Ovary (tissue), 9 donors: ENCODE results near the gene VARS2. TPM values are rescaled to one million over a fixed set of nuclear protein-coding genes. Genes with fewer than 3 reads are reported as not detected.

Experiments
- DNase-seq, 5 donors: peaks; one replicate each; pipeline ENCODE4 v3.0.0-alpha.2; 2019 to 2020
- H3K27ac ChIP-seq, 2 donors: fragments of 200-600 bp; one replicate each; pipeline versions ENCODE4 v1.5.1 to v1.8.0; 2019 to 2022
- H3K27me3 ChIP-seq: fragments of 200-600 bp; one replicate; pipeline ENCODE4 v1.8.0; 2022
- H3K36me3 ChIP-seq: fragments of 200-600 bp; sonication (generic); one replicate; pipeline ENCODE4 v1.5.1; 2019
- H3K4me1 ChIP-seq: one replicate; pipeline ENCODE4 v1.8.1; 2013; ENCODE audit warnings: mild to moderate bottlenecking, moderate library complexity; ENCODE audit not compliant: insufficient read depth
- H3K4me3 ChIP-seq: fragments of 200-600 bp; sonication (generic); one replicate; pipeline ENCODE4 v1.5.1; 2017
- H3K9me3 ChIP-seq, 2 donors: fragments of 200-600 bp in 1 of 2; sonication (generic) in 1 of 2; one replicate each; pipeline versions ENCODE4 v1.5.1 to v1.8.1; 2013 to 2019; ENCODE audit warnings: mild to moderate bottlenecking in 1 of 2, moderate library complexity in 1 of 2
- EP300 ChIP-seq: sonication (generic); formaldehyde crosslinking; IDR thresholded peaks from one replicate; pipeline ENCODE4 v1.6.1; 2017; ENCODE audit warnings: antibody characterized with exemption
- POLR2A ChIP-seq: fragments of 450-650 bp; IDR thresholded peaks from one replicate; pipeline ENCODE4 v1.6.1; 2017; ENCODE audit warnings: antibody characterized with exemption, mild to moderate bottlenecking, moderate library complexity
- WGBS, 3 donors: extraction: QIAGEN DNeasy Blood & Tissue Kit in 1 of 3; methylation state at CpG; one replicate each; pipeline versions ENCODE4 v1.1.5 to v1.1.7; 2013 to 2017; 5-methylcytosine and 5-hydroxymethylcytosine counted together
- intact Hi-C, 4 donors: fragments of 100-400 bp; cut with DNase I; formaldehyde crosslinking; loops; one replicate each; pipeline versions ENCODE4 v1.11.0 to v1.15.1; 2022 to 2023
- microRNA-seq, 3 donors: library from miRNA; unstranded; fragments of <30 nt; microRNA quantifications; one replicate each; pipeline versions ENCODE4 to v1.2.0, GENCODE V29; 2019 to 2020
- polyA plus RNA-seq, 2 donors: library from polyadenylated mRNA; stranded (reverse); fragments of 200-250 nt in 1 of 2; fragments of 350-450 nt in 1 of 2; fragmentation: Illumina TruSeq in 1 of 2; extraction: RNeasy Lipid Tissue Mini Kit (QIAGEN cat#74804) in 1 of 2; gene quantifications; one replicate each; pipeline ENCODE4 v1.2.3, GENCODE V29; 2013 to 2014
- small RNA-seq: library from RNA; depleted of rRNA; stranded (forward); fragments of <200 nt; gene quantifications from one replicate; pipeline ENCODE3, GENCODE V24; 2016
- total RNA-seq, 7 donors: library from RNA; depleted of rRNA in 2 of 7; stranded (reverse); fragments of >200 nt in 2 of 7; fragmentation: NEBNext Ultra II Directional in 3 of 7; extraction: Animal tissue kit (Norgen Biotek cat#: 25700) in 3 of 7; gene quantifications; one replicate each; pipeline versions ENCODE4 v1.1.0 to v1.2.4, GENCODE V29; 2016 to 2023
- TF ChIP-seq, protein P1 (sequence below), 3 donors: fragments of 450-650 bp in 2 of 3; fragments of 200-600 bp in 1 of 3; IDR thresholded peaks; one replicate each; pipeline versions ENCODE4 v1.5.1 to v1.8.0; 2016 to 2022; ENCODE audit warnings: antibody characterized with exemption in 3 of 3, mild to moderate bottlenecking in 1 of 3
- donor health status: DM: no; HTN: no; CAD: no; lungs with moderate emphysema.
- donor health status: DM: no; HTN: no; CAD: no.
- donor health status: Bipolar disorder and iron deficiency.
- donor health status: DM: yes; HTN: yes; CAD: no.
- donor health status: DM: no; HTN: no; CAD: no.
- donor health status: DM: yes; HTN: yes; CAD: no.

The VARS2 gene
- total and polyA plus RNA-seq, 9 donors, result 6.7 to 32.3 (median 19.8) TPM

DNA sequence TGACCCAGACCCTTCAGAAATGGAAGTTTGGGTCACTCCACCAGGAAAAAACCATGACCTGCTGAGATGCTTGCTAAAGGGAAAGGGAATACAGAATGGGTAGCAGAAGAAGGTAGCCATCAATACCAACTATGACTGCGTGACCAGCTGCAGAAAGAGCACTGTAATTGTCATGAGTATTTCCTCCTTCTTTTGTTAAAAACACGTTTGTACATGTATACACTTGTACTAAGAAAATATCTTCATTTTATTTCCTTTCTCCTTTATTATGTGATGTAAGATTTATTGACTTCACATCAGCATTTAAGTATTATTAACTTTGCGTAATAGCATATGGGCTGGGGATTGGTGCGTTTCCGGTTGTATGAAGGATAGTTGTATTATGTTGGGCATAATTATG is 56.9 kb downstream of the VARS2 start:
- no peak for DNase-seq
- no peak for TF ChIP-seq POLR2A
- TF ChIP-seq, protein P1, sequence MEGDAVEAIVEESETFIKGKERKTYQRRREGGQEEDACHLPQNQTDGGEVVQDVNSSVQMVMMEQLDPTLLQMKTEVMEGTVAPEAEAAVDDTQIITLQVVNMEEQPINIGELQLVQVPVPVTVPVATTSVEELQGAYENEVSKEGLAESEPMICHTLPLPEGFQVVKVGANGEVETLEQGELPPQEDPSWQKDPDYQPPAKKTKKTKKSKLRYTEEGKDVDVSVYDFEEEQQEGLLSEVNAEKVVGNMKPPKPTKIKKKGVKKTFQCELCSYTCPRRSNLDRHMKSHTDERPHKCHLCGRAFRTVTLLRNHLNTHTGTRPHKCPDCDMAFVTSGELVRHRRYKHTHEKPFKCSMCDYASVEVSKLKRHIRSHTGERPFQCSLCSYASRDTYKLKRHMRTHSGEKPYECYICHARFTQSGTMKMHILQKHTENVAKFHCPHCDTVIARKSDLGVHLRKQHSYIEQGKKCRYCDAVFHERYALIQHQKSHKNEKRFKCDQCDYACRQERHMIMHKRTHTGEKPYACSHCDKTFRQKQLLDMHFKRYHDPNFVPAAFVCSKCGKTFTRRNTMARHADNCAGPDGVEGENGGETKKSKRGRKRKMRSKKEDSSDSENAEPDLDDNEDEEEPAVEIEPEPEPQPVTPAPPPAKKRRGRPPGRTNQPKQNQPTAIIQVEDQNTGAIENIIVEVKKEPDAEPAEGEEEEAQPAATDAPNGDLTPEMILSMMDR (IDR thresholded peaks at IDR 0.05), result no peak
- intact Hi-C loops, result no loop called here
- no peak overlapping the region for H3K27ac ChIP-seq
- 89 to 91% (median 91%) methylated on average over 5 of the region's 5 CpGs for WGBS, 3 donors
- no peaks in the 10 kb centered on the region for H3K36me3 ChIP-seq
- no peaks in the 10 kb centered on the region for H3K9me3 ChIP-seq
- no peak overlapping the region for H3K4me3 ChIP-seq
- no peaks in the 10 kb centered on the region for H3K27me3 ChIP-seq
- H3K4me1 ChIP-seq, result no peaks in the 10 kb centered on the region

DNA sequence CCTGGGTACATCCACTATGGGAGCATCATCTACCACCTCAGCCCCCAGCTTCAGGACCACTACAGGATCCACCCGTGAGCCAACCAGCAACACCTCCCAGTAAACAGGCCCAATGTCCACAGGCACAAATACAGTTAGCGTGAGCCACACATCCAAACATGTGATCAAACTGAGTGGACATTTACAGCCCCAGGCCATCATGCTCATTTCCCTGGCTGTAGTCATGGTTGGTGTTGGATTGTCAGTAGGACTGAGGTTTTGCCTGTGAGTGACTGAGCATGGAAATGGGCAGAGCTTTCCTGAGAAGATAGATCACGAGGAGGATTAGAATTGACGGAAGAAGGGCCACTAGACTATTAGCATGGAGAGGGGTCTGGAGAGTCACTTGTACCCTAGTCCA is 58.8 kb downstream of the VARS2 start:
- no peak overlapping the region for H3K27ac ChIP-seq
- H3K9me3 ChIP-seq, result no peaks in the 10 kb centered on the region
- no peaks in the 10 kb centered on the region for H3K27me3 ChIP-seq
- H3K36me3 ChIP-seq, result no peaks in the 10 kb centered on the region
- H3K4me3 ChIP-seq, result no peak overlapping the region
- TF ChIP-seq, protein P1 (IDR thresholded peaks at IDR 0.05), result no peak
- TF ChIP-seq POLR2A (no peak), EP300 (no peak)
- intact Hi-C loops, result no loop called here
- WGBS, 3 donors, result 92 to 96% (median 94%) methylated on average over 4 of the region's 4 CpGs
- no peak for DNase-seq
- no peaks in the 10 kb centered on the region for H3K4me1 ChIP-seq

DNA sequence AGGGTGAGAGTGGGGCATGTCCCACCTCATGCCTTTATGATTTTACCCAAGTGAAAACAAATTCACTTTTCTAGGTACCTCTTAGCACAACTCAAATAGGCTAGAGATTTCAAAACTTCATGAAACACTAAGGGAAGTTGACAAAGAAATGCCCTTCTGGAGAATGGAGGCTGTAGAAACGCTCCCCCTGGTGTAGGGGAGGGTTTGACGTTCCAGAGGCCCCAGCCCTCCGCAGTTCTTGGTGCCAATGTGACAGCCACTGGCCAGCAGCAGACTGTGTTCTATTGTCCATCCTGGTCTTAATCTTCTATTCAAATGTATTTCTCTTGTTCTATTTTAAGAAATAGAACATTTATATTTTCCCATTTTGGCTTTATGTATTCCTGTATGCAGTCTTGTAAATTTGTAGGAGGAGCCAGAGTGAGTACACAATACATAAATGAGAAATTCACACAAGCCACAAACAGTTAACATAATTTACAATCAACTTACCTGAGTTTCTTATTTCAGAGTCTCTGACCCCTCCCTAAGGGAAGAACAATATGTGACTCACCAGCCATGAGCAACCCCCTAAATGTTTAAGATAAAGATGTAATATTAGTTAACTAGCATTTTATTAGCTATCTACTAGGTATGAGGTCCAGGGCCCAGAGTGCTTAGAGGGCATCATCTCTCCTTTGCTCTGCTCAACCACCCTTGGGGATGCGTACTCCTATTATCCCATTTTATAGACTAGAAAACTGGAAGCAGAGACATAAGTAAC is 60.6 kb downstream of the VARS2 start:
- intact Hi-C loops, result loop anchor here in 1 of 4 donors (5.0 kb wide), 1 partner anchor 1823 kb away; no protein-coding TSS in a partner anchor
- Histone ChIP-seq H3K4me3 (no peak overlapping the region), H3K9me3 (no peaks in the 10 kb centered on the region), H3K36me3 (no peaks in the 10 kb centered on the region), H3K27me3 (no peaks in the 10 kb centered on the region), H3K4me1 (peaks cover 1% of the 10 kb centered on the region), H3K27ac (no peak overlapping the region)
- TF ChIP-seq EP300 (no peak), POLR2A (no peak)
- TF ChIP-seq, protein P1 (IDR thresholded peaks at IDR 0.05), result no peak
- 60 to 92% (median 88%) methylated on average over 4 of the region's 4 CpGs for WGBS, 3 donors
- DNase-seq, result no peak

Small RNA genes lying within 50 kb of the gene (microRNA-seq; reads per million reads assigned to microRNA genes)
- gene MIR4640, result 0 to 0.38 (median 0.32) reads per million in 3 donors

Small RNA genes lying within 50 kb of the gene (small RNA-seq; reads per million reads assigned to genes)
- not detected for gene RF00019

Other genes starting within 250 kb of the VARS2 start
- gene DHX16, start 241.2 kb upstream of the VARS2 start, total RNA-seq, result 10 to 100 TPM; 18.0 to 27.4 (median 22.5) TPM
- gene DHX16, start 241.2 kb upstream of the VARS2 start, polyA plus RNA-seq, result 10 to 100 TPM; 19.3 to 27.4 TPM
- gene PPP1R18, start 227.6 kb upstream of the VARS2 start, total RNA-seq, result 10 to 100 TPM; 14.7 to 86.4 (median 56.0) TPM
- gene PPP1R18, start 227.6 kb upstream of the VARS2 start, polyA plus RNA-seq, result 10 to 100 TPM; 51.0 to 95.9 TPM
- gene NRM, start 223.3 kb upstream of the VARS2 start, total RNA-seq, result 10 to 100 TPM in 5 of 7 donors, 1 to 10 TPM in 2; 3.4 to 23.2 (median 15.3) TPM
- gene NRM, start 223.3 kb upstream of the VARS2 start, polyA plus RNA-seq, result 10 to 100 TPM; 15.3 to 15.4 TPM
- 10 to 100 TPM; 13.1 to 62.5 (median 43.9) TPM for gene MDC1, start 197.0 kb upstream of the VARS2 start, total RNA-seq
- 10 to 100 TPM; 20.1 to 39.0 TPM for gene MDC1, start 197.0 kb upstream of the VARS2 start, polyA plus RNA-seq
- 100 to 1,000 TPM; 242 to 697 (median 630) TPM for gene TUBB, start 193.9 kb upstream of the VARS2 start, total RNA-seq
- 100 to 1,000 TPM; 370 to 772 TPM for gene TUBB, start 193.9 kb upstream of the VARS2 start, polyA plus RNA-seq
- 100 to 1,000 TPM in 6 of 7 donors, 10 to 100 TPM in 1; 64.1 to 154 (median 116) TPM for gene FLOT1, start 171.6 kb upstream of the VARS2 start, total RNA-seq
- gene FLOT1, start 171.6 kb upstream of the VARS2 start, polyA plus RNA-seq, result 100 to 1,000 TPM; 124 to 180 TPM
- gene IER3, start 169.7 kb upstream of the VARS2 start, total RNA-seq, result 100 to 1,000 TPM in 1 of 7 donors, 10 to 100 TPM in 5, 1 to 10 TPM in 1; 9.7 to 221 (median 20.6) TPM
- gene IER3, start 169.7 kb upstream of the VARS2 start, polyA plus RNA-seq, result 10 to 100 TPM; 16.1 to 30.6 TPM
- 100 to 1,000 TPM in 2 of 7 donors, 10 to 100 TPM in 5; 20.1 to 116 (median 83.7) TPM for gene DDR1, start 29.7 kb upstream of the VARS2 start, total RNA-seq
- 10 to 100 TPM; 21.7 to 35.4 TPM for gene DDR1, start 29.7 kb upstream of the VARS2 start, polyA plus RNA-seq
- gene GTF2H4, start 6.0 kb upstream of the VARS2 start, total RNA-seq, result 10 to 100 TPM in 6 of 7 donors, 1 to 10 TPM in 1; 5.6 to 43.9 (median 25.7) TPM
- 10 to 100 TPM; 22.0 to 24.5 TPM for gene GTF2H4, start 6.0 kb upstream of the VARS2 start, polyA plus RNA-seq
- gene SFTA2, start 17.9 kb downstream of the VARS2 start, total RNA-seq, result 1 to 10 TPM in 1 of 7 donors, under 1 TPM in 2, not detected in 4; 0.80 to 3.1 (median 0.82) TPM
- gene SFTA2, start 17.9 kb downstream of the VARS2 start, polyA plus RNA-seq, result not detected
- gene MUCL3, start 26.7 kb downstream of the VARS2 start, total RNA-seq, result under 1 TPM in 1 of 7 donors, not detected in 6; under 0.01 TPM
- not detected for gene MUCL3, start 26.7 kb downstream of the VARS2 start, polyA plus RNA-seq
- gene MUC21, start 69.5 kb downstream of the VARS2 start, total RNA-seq, result not detected
- gene MUC21, start 69.5 kb downstream of the VARS2 start, polyA plus RNA-seq, result not detected
- not detected for gene MUC22, start 96.2 kb downstream of the VARS2 start, total RNA-seq
- gene MUC22, start 96.2 kb downstream of the VARS2 start, polyA plus RNA-seq, result not detected
- gene C6orf15, start 198.3 kb downstream of the VARS2 start, total RNA-seq, result not detected
- not detected for gene C6orf15, start 198.3 kb downstream of the VARS2 start, polyA plus RNA-seq
- 1 to 10 TPM in 5 of 7 donors, under 1 TPM in 2; 0.45 to 7.7 (median 2.2) TPM for gene PSORS1C1, start 200.6 kb downstream of the VARS2 start, total RNA-seq
- 1 to 10 TPM; 3.8 to 7.8 TPM for gene PSORS1C1, start 200.6 kb downstream of the VARS2 start, polyA plus RNA-seq
- gene CDSN, start 206.2 kb downstream of the VARS2 start, total RNA-seq, result under 1 TPM in 1 of 7 donors, not detected in 6; 0.34 TPM
- under 1 TPM in 1 of 2 donors, not detected in 1; 0.05 TPM for gene CDSN, start 206.2 kb downstream of the VARS2 start, polyA plus RNA-seq
- not detected for gene PSORS1C2, start 224.8 kb downstream of the VARS2 start, total RNA-seq
- not detected for gene PSORS1C2, start 224.8 kb downstream of the VARS2 start, polyA plus RNA-seq
- 10 to 100 TPM; 11.2 to 31.5 (median 25.6) TPM for gene CCHCR1, start 243.6 kb downstream of the VARS2 start, total RNA-seq
- gene CCHCR1, start 243.6 kb downstream of the VARS2 start, polyA plus RNA-seq, result 10 to 100 TPM; 11.9 to 21.2 TPM
- 1 to 10 TPM; 3.9 to 9.9 (median 6.7) TPM for gene TCF19, start 244.4 kb downstream of the VARS2 start, total RNA-seq
- 1 to 10 TPM; 7.1 to 7.2 TPM for gene TCF19, start 244.4 kb downstream of the VARS2 start, polyA plus RNA-seq